Activated naive CD8-positive, alpha-beta T cell (primary cell): ENCODE results near the gene NDUFB11.

Experiments
- H3K27ac Mint-ChIP-seq: one replicate; pipeline ENCODE4 v1.8.0; 2021; ENCODE audit warnings: mixed read lengths
- H3K27me3 Mint-ChIP-seq: one replicate; pipeline ENCODE4 v1.8.0; 2021; ENCODE audit warnings: mixed read lengths
- H3K36me3 Mint-ChIP-seq: one replicate; pipeline ENCODE4 v1.8.0; 2021; ENCODE audit warnings: mixed read lengths
- H3K4me1 Mint-ChIP-seq: one replicate; pipeline ENCODE4 v1.8.0; 2021; ENCODE audit warnings: low read depth, mixed read lengths
- H3K4me3 Mint-ChIP-seq: one replicate; pipeline ENCODE4 v1.8.0; 2021; ENCODE audit warnings: mild to moderate bottlenecking, mixed read lengths
- H3K9me3 Mint-ChIP-seq: one replicate; pipeline ENCODE4 v1.8.0; 2021; ENCODE audit warnings: low read depth, mixed read lengths

NDUFB11 gene

GRCh38 chrX:47179928-47180255, 35.4 kb upstream of the NDUFB11 start:
- Mint-ChIP-seq H3K4me1 (no peaks in the 10 kb centered on the region), H3K4me3 (no peak overlapping the region), H3K27ac (no peak overlapping the region), H3K9me3 (no peaks in the 10 kb centered on the region), H3K36me3 (no peaks in the 10 kb centered on the region), H3K27me3 (no peaks in the 10 kb centered on the region)

- no peaks in the 10 kb centered on the region for H3K9me3 Mint-ChIP-seq
- no peak overlapping the region for H3K27ac Mint-ChIP-seq
- no peak overlapping the region for H3K4me3 Mint-ChIP-seq
- no peaks in the 10 kb centered on the region for H3K36me3 Mint-ChIP-seq
- H3K27me3 Mint-ChIP-seq = no peaks in the 10 kb centered on the region
- H3K4me1 Mint-ChIP-seq = no peaks in the 10 kb centered on the region
Measured at GRCh38 chrX:47179221-47179927, 34.9 kb upstream of the NDUFB11 start.

GRCh38 chrX:47178337-47178736, 33.8 kb upstream of the NDUFB11 start:
- Mint-ChIP-seq H3K4me3 (no peak overlapping the region), H3K27me3 (no peaks in the 10 kb centered on the region), H3K36me3 (no peaks in the 10 kb centered on the region), H3K9me3 (no peaks in the 10 kb centered on the region), H3K27ac (no peak overlapping the region), H3K4me1 (no peaks in the 10 kb centered on the region)

- Mint-ChIP-seq H3K4me1 (no peaks in the 10 kb centered on the region), H3K9me3 (no peaks in the 10 kb centered on the region), H3K4me3 (no peak overlapping the region), H3K27ac (no peak overlapping the region), H3K36me3 (no peaks in the 10 kb centered on the region), H3K27me3 (no peaks in the 10 kb centered on the region)
Measured at GRCh38 chrX:47177079-47177478, 32.6 kb upstream of the NDUFB11 start.

GRCh38 chrX:47176101-47176740, 31.7 kb upstream of the NDUFB11 start:
- no peak overlapping the region for H3K27ac Mint-ChIP-seq
- H3K9me3 Mint-ChIP-seq = no peaks in the 10 kb centered on the region
- no peaks in the 10 kb centered on the region for H3K36me3 Mint-ChIP-seq
- H3K4me1 Mint-ChIP-seq = no peaks in the 10 kb centered on the region
- H3K4me3 Mint-ChIP-seq = no peak overlapping the region
- no peaks in the 10 kb centered on the region for H3K27me3 Mint-ChIP-seq

GRCh38 chrX:47175588-47175980, 31.1 kb upstream of the NDUFB11 start:
- no peaks in the 10 kb centered on the region for H3K36me3 Mint-ChIP-seq
- no peaks in the 10 kb centered on the region for H3K4me1 Mint-ChIP-seq
- no peaks in the 10 kb centered on the region for H3K9me3 Mint-ChIP-seq
- H3K27ac Mint-ChIP-seq = no peak overlapping the region
- no peak overlapping the region for H3K4me3 Mint-ChIP-seq
- H3K27me3 Mint-ChIP-seq = no peaks in the 10 kb centered on the region

- no peaks in the 10 kb centered on the region for H3K9me3 Mint-ChIP-seq
- H3K36me3 Mint-ChIP-seq = no peaks in the 10 kb centered on the region
- H3K27ac Mint-ChIP-seq = no peak overlapping the region
- H3K27me3 Mint-ChIP-seq = no peaks in the 10 kb centered on the region
- H3K4me3 Mint-ChIP-seq = no peak overlapping the region
- H3K4me1 Mint-ChIP-seq = no peaks in the 10 kb centered on the region
Measured at GRCh38 chrX:47174846-47175587, 30.5 kb upstream of the NDUFB11 start.

- Mint-ChIP-seq H3K4me3 (no peak overlapping the region), H3K27ac (no peak overlapping the region), H3K4me1 (no peaks in the 10 kb centered on the region), H3K9me3 (no peaks in the 10 kb centered on the region), H3K27me3 (no peaks in the 10 kb centered on the region), H3K36me3 (no peaks in the 10 kb centered on the region)
Measured at GRCh38 chrX:47174376-47174775, 29.9 kb upstream of the NDUFB11 start.

GRCh38 chrX:47172971-47173792, 28.7 kb upstream of the NDUFB11 start:
- no peaks in the 10 kb centered on the region for H3K4me1 Mint-ChIP-seq
- H3K27ac Mint-ChIP-seq = no peak overlapping the region
- H3K9me3 Mint-ChIP-seq = no peaks in the 10 kb centered on the region
- H3K4me3 Mint-ChIP-seq = no peak overlapping the region
- no peaks in the 10 kb centered on the region for H3K36me3 Mint-ChIP-seq
- no peaks in the 10 kb centered on the region for H3K27me3 Mint-ChIP-seq

- Mint-ChIP-seq H3K27me3 (no peaks in the 10 kb centered on the region), H3K9me3 (no peaks in the 10 kb centered on the region), H3K27ac (no peak overlapping the region), H3K4me1 (peaks cover 3% of the 10 kb centered on the region), H3K36me3 (no peaks in the 10 kb centered on the region), H3K4me3 (no peak overlapping the region)
Measured at GRCh38 chrX:47172549-47172948, 28.0 kb upstream of the NDUFB11 start.

GRCh38 chrX:47171996-47172395, 27.5 kb upstream of the NDUFB11 start:
- no peaks in the 10 kb centered on the region for H3K36me3 Mint-ChIP-seq
- no peaks in the 10 kb centered on the region for H3K9me3 Mint-ChIP-seq

GRCh38 chrX:47170861-47171692, 26.6 kb upstream of the NDUFB11 start:
- H3K36me3 Mint-ChIP-seq = no peaks in the 10 kb centered on the region
- H3K9me3 Mint-ChIP-seq = no peaks in the 10 kb centered on the region
- no peaks in the 10 kb centered on the region for H3K27me3 Mint-ChIP-seq
- no peak overlapping the region for H3K4me3 Mint-ChIP-seq
- H3K4me1 Mint-ChIP-seq = peaks cover 4% of the 10 kb centered on the region
- no peak overlapping the region for H3K27ac Mint-ChIP-seq

More at GRCh38 chrX:47171996-47172395, 27.5 kb upstream of the NDUFB11 start:
- no peaks in the 10 kb centered on the region for H3K27me3 Mint-ChIP-seq
- H3K27ac Mint-ChIP-seq = no peak overlapping the region
- H3K4me3 Mint-ChIP-seq = no peak overlapping the region
- H3K4me1 Mint-ChIP-seq = peaks cover 4% of the 10 kb centered on the region

- no peaks in the 10 kb centered on the region for H3K27me3 Mint-ChIP-seq
- H3K27ac Mint-ChIP-seq = no peak overlapping the region
- H3K4me1 Mint-ChIP-seq = peaks cover 5% of the 10 kb centered on the region
- H3K9me3 Mint-ChIP-seq = no peaks in the 10 kb centered on the region
- H3K36me3 Mint-ChIP-seq = no peaks in the 10 kb centered on the region
- H3K4me3 Mint-ChIP-seq = no peak overlapping the region
Measured at GRCh38 chrX:47169726-47170515, 25.4 kb upstream of the NDUFB11 start.

GRCh38 chrX:47169273-47169672, 24.8 kb upstream of the NDUFB11 start:
- Mint-ChIP-seq H3K4me1 (peaks cover 7% of the 10 kb centered on the region), H3K4me3 (no peak overlapping the region), H3K9me3 (no peaks in the 10 kb centered on the region), H3K36me3 (no peaks in the 10 kb centered on the region), H3K27me3 (no peaks in the 10 kb centered on the region), H3K27ac (no peak overlapping the region)
